HG03196 (cell line): ENCODE data around the gene SLMAP.
"Not testable (repeated sequence)": the region's sequence is repeated elsewhere in the genome, so short reads cannot be mapped to it uniquely, and the experiment has no call there.

ENCODE experiments used
- ATAC-seq: cut with Tn5 transposase; IDR thresholded peaks from one replicate; pipeline ENCODE4 v1.9.1; 2021; ENCODE audit not compliant: unreplicated experiment

Gene SLMAP

GRCh38 chr3:57877116-57877515, 121.0 kb downstream of the SLMAP start:
- ATAC-seq: no peak

DNA sequence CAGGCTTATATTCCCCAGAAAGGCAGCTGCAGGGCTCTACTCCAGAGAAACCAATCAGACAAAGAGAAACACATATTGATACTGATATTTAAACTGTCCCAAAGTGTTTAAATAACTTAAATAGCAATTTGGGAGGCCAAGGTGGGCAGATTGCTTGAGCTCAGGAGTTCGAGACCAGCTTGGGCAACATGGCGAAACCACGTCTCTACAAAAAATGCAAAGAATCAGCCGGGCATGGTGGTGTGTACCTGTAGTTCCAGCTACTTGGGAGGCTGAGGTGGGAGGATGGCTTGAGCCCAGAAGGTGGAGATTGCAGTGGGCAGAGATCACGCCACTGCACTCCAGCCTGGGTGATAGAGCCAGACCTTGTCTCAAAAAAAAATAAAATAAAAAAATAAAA, 128.3 kb downstream of the SLMAP start:
- ATAC-seq: not testable (repeated sequence)

- ATAC-seq: no peak
Observed at GRCh38 chr3:57889807-57890206, 133.7 kb downstream of the SLMAP start.

- no peak for ATAC-seq
Observed at GRCh38 chr3:57890874-57891273, 134.8 kb downstream of the SLMAP start.

DNA sequence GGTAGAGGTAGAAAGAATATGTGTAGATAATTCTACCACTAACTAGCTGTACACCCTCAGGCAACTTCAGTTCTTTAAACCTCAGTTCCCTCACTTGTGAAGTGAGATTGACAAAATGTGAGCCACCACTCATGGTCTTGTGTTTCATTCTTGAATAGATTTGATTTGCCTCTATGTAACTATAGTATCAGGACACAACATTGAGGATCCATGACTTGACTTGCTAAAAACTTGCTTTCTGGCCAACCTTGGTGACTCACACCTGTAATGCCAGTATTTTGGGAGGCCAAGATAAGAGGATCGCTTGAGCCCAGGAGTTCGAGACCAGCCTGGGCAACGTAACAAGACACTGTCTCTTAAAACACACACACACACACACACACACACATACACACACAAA, 136.3 kb downstream of the SLMAP start:
- no peak for ATAC-seq

- ATAC-seq: no peak
Observed at GRCh38 chr3:57893156-57893555, 137.0 kb downstream of the SLMAP start.

GRCh38 chr3:57893668-57894067, 137.6 kb downstream of the SLMAP start:
- no peak for ATAC-seq

DNA sequence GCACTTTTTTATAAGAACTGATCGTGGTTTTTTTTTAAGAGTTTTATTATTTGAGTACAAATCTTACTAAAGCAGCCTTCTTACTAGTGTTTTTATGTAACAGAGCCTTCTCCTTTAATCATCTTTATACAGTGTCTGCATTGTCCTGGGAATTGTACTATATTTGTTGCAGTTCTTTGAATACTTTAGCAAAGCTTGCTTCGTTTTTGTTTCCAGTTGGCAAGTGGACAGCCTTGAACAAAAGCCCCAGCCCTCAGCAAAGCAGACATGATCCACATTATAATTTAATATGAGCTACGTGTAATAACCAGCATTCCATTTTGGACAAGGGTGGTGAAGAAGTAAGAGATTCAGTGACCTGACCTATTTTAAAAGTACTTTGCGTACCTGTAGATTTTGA, 139.9 kb downstream of the SLMAP start:
- no peak for ATAC-seq

- no peak for ATAC-seq
Observed at GRCh38 chr3:57896691-57897090, 140.6 kb downstream of the SLMAP start.

- ATAC-seq: no peak
Observed at GRCh38 chr3:57900786-57901185, 144.7 kb downstream of the SLMAP start.

- ATAC-seq: no peak
Observed at GRCh38 chr3:57903124-57903890, 147.2 kb downstream of the SLMAP start.

- ATAC-seq: no peak
Observed at GRCh38 chr3:57910990-57911389, 154.9 kb downstream of the SLMAP start.

DNA sequence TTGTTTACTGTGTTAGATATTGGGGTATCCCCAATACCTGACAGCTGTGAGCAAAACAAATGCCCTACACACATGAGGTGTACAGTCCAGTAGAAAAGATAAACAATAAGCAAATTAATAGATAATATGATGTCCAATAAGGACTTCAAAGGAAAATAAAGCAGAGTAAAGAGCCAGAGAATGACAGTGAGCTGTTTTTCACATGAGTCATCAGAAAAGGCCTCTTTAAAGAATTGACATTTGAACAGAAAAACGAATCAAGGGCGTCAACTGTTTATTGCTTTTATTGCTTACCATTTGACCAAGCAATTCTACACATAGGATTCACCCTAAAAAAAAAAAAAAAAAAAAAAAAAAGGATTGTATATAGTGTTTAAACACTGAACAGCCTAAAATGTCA, 155.5 kb downstream of the SLMAP start:
- ATAC-seq: no peak

DNA sequence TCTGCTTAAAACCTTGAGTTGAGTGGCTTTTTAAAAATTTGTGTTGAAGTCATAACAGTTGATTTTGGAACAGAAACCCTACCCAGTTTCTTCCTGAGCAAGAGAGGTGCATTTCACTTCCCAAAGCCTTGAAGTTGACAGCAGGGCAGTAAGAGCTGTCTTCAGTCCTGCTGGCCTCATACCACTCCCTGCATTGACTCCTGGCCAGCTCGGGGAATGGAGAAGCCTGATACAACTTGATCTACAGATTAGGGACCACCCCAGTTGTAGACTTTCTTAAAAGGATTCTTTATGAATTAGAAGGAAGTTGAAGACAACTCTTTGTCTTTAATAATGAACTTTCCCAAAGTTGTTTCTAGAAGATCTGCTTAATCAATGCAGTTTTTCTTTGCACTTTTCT, 161.5 kb downstream of the SLMAP start:
- ATAC-seq: no peak

GRCh38 chr3:57918123-57918837, 162.2 kb downstream of the SLMAP start:
- ATAC-seq: no peak

GRCh38 chr3:57919987-57920386, 163.9 kb downstream of the SLMAP start:
- no peak for ATAC-seq

GRCh38 chr3:57923101-57923500, 167.0 kb downstream of the SLMAP start:
- ATAC-seq: no peak

- no peak for ATAC-seq
Observed at GRCh38 chr3:57923752-57924151, 167.6 kb downstream of the SLMAP start.

DNA sequence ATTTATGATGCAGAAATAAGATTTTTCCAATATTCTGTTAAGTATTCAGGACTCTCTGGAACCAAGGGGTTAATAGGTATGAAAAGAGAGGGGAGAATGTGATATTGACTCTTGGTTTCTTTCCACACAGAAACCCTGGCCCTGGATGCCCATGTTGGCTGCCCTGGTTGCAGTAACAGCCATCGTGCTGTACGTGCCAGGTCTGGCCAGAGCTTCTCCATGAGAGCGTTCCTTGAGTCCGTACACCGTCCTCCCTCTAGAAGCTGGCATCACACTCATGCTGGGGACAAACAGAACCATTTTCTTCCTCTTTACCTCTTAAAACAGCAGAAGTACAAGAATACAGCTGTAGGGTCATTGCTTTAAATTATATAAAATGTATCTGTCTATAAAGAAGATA, 171.1 kb downstream of the SLMAP start:
- no peak for ATAC-seq

DNA sequence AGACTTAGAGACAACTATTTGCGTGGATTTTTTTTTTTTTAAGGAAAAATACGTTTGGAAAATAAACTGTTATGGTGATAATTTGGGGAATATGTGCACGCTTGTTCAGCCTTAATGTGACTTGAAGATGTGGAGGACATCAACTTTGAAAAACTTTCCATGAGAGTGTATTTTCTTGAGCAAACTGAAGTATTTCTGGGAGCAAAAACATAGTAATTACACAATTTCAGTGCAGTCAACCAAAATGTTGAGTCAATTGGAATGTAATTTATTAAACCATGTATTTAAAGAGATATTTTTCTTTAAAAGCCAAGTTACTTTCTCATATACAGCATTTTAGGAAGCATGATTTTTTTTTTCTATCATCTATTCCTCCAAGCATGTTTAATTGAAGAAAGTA, 171.8 kb downstream of the SLMAP start:
- ATAC-seq: no peak

DNA sequence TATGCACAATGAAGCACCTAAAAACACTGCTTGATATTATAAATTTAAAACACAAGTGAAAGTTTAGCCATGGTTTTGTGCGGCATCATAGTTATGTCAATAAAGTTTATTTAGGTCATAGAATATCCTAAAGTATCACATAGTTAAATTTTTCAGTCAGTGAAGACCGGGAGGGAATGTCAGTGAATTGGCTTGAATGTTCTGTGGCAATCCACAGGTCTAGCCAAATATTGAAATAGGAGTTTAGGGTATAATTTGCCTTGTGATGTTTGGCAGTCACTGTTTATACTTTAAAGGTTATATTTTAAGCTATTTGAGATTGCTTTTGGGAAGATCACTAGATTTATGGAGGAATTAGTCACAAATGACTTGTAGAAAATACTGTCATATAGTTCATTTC, 172.4 kb downstream of the SLMAP start:
- ATAC-seq: no peak

DNA sequence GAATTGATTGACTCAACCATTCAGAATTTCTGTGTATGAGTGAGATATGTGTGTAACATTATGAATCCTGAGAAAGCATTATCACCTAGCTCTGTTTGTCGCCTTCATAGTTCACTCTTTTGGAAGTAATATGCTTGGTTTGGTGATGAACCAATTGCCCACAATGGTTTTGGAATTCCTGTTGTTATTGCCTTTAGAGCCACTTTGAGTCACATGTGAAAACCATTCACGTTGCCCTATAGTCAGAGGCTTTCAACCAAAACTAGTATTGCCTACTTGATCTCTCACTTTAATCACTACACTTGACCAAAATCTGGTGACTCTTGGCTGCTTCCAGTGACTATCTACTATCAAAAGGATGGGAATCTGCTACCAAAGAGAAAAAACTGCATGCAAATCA, 173.9 kb downstream of the SLMAP start:
- no peak for ATAC-seq

- no peak for ATAC-seq
Observed at GRCh38 chr3:57933602-57934001, 177.5 kb downstream of the SLMAP start.
